Bronchial epithelial cell (primary cell): Measurements from ENCODE around the gene TMEM131. TPM values are rescaled to one million over a fixed set of nuclear protein-coding genes. Genes with fewer than 3 reads are reported as not detected.

Source experiments
- DNase-seq: peaks from one replicate; pipeline ENCODE4 v3.0.0-alpha.2; 2010; ENCODE audit warnings: low read depth
- FAIRE-seq: peaks from 2 replicates; lab custom pipeline; 2011; peaks lifted over from hg19 to GRCh38; lab: Jason Lieb, UNC
- H3K27me3 ChIP-seq: 2 replicates; pipeline ENCODE4 v1.5.1; 2011; ENCODE audit warnings: low read length; ENCODE audit not compliant: control insufficient read depth, insufficient read depth
- H3K36me3 ChIP-seq: 2 replicates; pipeline ENCODE4 v1.5.1; 2011; ENCODE audit warnings: low read length; ENCODE audit not compliant: control insufficient read depth, insufficient read depth
- H3K4me3 ChIP-seq: 2 replicates; pipeline ENCODE4 v1.5.1; 2011; ENCODE audit warnings: mild to moderate bottlenecking, low read depth, low read length, control low read depth
- total RNA-seq: library from RNA; depleted of rRNA; stranded (reverse); fragments of >200 nt; gene quantifications from 2 replicates; pipeline ENCODE4 v1.2.1, GENCODE V29; 2014
- TF ChIP-seq, protein P1 (sequence below): IDR thresholded peaks from 2 replicates; pipeline ENCODE4 v1.5.1; 2011; ENCODE audit warnings: mild to moderate bottlenecking, moderate library complexity, low read length, control low read depth, inconsistent platforms; ENCODE audit not compliant: insufficient read depth, severe bottlenecking

Gene TMEM131
- total RNA-seq, 1 donor from 2014 or later: 14.0 TPM

DNA sequence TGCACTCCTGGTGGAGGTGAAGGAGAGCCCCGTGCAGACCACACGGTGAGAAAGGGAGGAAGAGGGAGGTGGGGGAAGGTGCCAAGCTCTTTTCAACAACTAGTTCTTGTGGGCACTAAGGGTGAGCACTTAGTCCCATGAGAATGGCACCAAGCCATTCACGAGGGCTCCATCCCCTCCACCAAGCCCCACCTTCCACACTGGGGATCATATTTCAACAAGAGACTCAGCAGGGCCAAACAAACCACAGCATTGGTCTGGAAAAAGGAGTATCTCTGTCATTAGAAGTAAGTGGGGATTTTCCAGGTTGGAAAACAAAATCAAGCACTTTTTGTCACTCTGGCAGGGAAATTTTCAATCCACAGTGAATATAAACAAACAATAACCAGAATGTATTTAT is 244.0 kb downstream of the TMEM131 start:
- Histone ChIP-seq H3K27me3 (no peaks in the 10 kb centered on the region), H3K36me3 (peaks cover under 1% of the 10 kb centered on the region), H3K4me3 (no peak overlapping the region)
- no peak for FAIRE-seq
- DNase-seq: no peak
- TF ChIP-seq, protein P1, sequence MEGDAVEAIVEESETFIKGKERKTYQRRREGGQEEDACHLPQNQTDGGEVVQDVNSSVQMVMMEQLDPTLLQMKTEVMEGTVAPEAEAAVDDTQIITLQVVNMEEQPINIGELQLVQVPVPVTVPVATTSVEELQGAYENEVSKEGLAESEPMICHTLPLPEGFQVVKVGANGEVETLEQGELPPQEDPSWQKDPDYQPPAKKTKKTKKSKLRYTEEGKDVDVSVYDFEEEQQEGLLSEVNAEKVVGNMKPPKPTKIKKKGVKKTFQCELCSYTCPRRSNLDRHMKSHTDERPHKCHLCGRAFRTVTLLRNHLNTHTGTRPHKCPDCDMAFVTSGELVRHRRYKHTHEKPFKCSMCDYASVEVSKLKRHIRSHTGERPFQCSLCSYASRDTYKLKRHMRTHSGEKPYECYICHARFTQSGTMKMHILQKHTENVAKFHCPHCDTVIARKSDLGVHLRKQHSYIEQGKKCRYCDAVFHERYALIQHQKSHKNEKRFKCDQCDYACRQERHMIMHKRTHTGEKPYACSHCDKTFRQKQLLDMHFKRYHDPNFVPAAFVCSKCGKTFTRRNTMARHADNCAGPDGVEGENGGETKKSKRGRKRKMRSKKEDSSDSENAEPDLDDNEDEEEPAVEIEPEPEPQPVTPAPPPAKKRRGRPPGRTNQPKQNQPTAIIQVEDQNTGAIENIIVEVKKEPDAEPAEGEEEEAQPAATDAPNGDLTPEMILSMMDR: no peak

DNA sequence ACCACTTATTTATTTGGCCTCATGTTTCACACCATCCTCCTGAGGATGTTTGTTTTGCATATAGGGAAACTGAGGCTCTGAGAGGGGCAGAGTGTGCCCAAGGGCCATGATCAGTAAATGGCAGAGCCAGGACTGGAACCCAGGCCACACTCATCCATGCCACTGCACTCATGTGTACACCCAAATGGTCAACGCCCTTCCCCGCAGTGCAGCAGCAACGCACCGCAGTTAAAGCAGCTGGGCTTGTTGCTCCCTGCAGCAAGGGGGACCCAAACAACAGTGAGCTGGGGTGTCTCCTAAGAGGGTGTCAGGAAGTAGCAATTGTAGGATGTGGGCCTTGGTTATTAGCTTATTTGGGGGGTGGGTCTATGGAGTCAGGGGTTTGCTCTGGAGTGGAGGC is 245.7 kb downstream of the TMEM131 start:
- FAIRE-seq: no peak
- TF ChIP-seq, protein P1: no peak
- no peaks in the 10 kb centered on the region for H3K27me3 ChIP-seq
- no peak overlapping the region for H3K4me3 ChIP-seq
- H3K36me3 ChIP-seq: no peaks in the 10 kb centered on the region
- DNase-seq: no peak

DNA sequence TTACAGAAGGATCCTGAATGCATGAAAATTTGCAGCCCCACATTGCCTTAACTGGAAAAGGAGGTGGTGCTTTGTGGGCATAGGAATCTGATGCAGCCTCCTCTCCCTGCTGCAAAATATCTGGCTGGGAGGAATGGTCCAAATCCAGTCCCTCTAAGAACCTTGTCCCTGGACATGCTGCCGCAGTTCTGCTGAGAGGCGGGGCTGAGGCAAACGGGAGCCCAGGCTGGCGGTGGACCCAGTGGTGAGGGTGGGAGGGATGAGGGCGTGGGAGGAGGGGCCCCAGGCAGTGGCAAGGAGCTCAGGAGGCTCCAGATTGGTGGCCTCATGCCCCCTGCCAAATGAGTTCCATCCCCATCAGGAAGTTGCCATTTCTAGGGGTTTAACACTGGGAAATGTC is 246.2 kb downstream of the TMEM131 start:
- DNase-seq (no peak), FAIRE-seq (no peak)
- Histone ChIP-seq H3K4me3 (no peak overlapping the region), H3K36me3 (no peaks in the 10 kb centered on the region), H3K27me3 (no peaks in the 10 kb centered on the region)
- TF ChIP-seq, protein P1: no peak

DNA sequence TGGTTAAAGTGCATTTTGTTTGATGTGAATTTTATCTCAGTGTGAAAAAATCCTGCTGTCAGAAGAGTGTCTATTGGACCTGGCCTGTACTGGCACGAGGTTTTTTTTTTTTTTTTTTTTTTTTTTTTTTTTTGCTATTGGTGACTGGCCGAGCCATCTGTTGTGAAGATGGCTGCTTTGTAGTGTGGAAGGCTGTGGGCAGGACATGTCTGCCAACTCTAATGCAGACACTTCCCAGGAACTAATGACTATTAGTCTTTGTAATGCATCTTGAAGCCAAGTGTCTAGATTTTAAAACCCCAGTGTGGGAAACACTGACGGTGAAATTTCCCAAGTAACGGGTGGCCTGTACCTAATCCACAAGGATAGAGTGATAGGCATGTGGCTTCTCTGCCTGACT is 248.0 kb downstream of the TMEM131 start:
- Histone ChIP-seq H3K36me3 (no peaks in the 10 kb centered on the region), H3K27me3 (no peaks in the 10 kb centered on the region), H3K4me3 (no peak overlapping the region)
- DNase-seq (no peak), FAIRE-seq (no peak)
- TF ChIP-seq, protein P1: no peak

DNA sequence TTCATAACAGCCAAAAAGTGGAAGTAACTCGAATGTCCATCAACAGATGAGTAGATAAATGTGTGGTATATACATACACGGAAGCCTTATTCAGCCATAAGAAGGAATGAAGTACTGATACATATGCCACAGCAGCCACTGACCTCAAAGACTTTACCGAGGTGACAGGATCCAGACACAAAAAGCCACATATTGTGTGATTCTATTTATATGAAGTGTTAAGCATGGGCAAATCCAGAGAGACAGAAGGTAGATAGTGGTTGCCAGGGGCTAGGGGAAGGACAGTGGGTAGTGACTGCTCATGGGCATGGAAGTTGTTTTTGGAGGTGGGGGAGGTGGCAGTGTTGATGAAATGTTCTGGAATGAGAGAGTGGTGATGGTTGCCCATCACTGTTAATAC is 248.5 kb downstream of the TMEM131 start:
- DNase-seq (no peak), FAIRE-seq (no peak)
- no peaks in the 10 kb centered on the region for H3K36me3 ChIP-seq
- no peaks in the 10 kb centered on the region for H3K27me3 ChIP-seq
- H3K4me3 ChIP-seq: no peak overlapping the region
- TF ChIP-seq, protein P1: no peak

DNA sequence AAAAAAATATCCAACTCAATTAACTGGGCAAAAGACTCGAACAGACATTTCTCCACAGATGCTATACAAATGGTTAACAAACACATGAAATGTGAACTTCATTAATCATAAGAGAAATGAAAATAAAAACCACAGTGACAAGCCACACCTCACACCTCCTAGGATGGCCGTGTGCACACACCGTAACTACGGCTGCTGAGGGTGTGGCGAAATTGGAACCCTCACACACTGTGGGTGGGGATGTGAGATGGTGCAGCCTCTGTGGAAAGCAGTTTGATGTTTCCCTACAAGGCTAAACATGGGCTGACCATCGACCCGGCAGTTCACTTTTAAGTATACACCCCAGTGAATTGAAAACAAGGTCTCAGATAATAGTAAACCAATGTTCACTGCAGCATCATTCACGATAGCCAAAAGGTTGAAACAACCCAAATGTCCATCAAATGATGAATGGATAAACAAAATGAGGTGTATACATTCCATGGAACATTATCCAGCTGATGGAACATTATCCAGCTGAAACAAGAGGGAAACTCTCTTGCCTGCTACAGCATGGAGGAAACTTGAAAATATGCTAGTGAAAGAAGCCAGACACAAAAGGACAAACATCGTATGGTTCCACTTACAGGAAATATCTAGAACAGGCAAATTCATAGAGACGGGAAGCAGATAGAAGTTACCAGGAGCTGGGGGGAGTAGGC is 250.1 kb downstream of the TMEM131 start:
- FAIRE-seq (no peak), DNase-seq (no peak)
- TF ChIP-seq, protein P1: no peak
- Histone ChIP-seq H3K27me3 (no peaks in the 10 kb centered on the region), H3K36me3 (no peaks in the 10 kb centered on the region), H3K4me3 (no peak overlapping the region)
